HG02610 (cell line): Measurements from ENCODE around the gene TRAF3.
"Not testable (repeated sequence)": the region's sequence is repeated elsewhere in the genome, so short reads cannot be mapped to it uniquely, and the experiment has no call there.

Experiments
- ATAC-seq: cut with Tn5 transposase; IDR thresholded peaks from one replicate; pipeline ENCODE4 v1.9.1; 2021; ENCODE audit warnings: mild to moderate bottlenecking, moderate library complexity; ENCODE audit not compliant: unreplicated experiment

Gene TRAF3

DNA sequence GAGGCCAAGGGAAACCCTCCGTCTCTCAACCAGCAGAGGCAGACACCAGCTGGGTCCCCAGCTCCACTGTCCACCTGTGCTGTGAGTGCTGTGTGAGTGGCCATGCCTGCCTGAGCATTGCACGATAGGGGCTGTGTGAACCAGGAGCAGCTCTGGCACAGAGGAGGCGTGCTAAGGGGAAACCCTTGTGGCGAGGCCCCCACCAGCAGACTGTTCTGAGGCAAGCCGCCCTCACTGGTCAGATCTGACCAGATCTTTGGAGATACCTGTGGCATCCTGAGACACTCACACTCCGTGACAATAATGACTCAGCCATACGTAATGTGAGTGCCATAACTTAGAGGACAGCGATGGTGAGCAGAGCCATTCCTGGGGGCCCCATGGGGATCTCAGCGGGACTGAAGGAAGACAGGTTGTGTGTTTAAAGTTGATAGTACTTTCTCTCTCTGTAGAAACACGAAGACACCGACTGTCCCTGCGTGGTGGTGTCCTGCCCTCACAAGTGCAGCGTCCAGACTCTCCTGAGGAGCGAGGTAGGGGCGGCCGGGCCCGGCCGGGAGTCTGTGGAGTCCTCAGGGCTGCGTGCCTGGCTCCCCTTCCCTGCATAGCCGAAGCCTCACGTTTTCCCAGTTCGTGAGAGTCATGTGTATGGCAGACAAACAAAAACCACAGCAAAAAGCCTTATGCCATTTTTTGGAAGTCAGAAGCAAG is 108.6 kb downstream of the TRAF3 start:
- no peak for ATAC-seq

GRCh38 chr14:102888748-102889147 is 111.5 kb downstream of the TRAF3 start:
- no peak for ATAC-seq

GRCh38 chr14:102889615-102890014 is 112.4 kb downstream of the TRAF3 start:
- ATAC-seq, result no peak

DNA sequence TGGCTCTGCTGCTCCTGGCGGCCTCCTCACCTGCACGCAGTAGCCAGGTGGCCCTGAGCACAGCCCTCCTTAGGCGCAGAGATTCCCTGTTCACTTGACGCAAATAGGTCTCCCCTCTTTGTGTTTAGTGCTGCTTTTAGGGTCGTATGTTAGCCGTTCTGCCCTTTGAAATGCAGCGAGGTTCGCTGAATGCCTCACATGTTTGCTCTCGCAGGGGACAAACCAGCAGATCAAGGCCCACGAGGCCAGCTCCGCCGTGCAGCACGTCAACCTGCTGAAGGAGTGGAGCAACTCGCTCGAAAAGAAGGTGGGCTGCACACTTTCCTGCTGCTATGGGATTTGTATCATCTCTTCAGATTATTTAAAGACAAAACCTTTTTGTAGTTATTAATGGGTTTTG is 113.9 kb downstream of the TRAF3 start:
- ATAC-seq, result no peak

GRCh38 chr14:102891556-102891955 is 114.3 kb downstream of the TRAF3 start:
- ATAC-seq, result no peak

DNA sequence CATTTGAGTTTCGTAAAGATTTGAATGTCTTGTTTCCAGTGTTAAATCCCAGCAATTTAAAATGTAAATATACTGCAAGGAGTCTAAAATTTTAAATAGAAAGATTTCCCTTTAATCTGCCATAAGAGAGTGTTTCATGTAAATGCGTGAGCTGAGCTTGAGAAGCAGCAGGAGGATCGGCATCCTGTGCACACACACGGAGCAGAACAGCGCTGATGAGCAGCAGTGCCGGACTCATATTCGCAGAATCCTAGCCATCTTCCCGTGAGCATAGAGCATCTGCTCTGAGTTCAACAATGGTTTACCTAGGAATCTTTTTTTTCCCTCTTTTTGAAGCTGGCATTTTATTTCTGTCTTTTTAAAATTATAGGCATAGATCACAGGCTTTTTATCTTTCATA is 115.4 kb downstream of the TRAF3 start:
- ATAC-seq, result no peak

- peak; percentile 57 for ATAC-seq
Measured at GRCh38 chr14:102893452-102893851, 116.2 kb downstream of the TRAF3 start.

- ATAC-seq, result not testable (repeated sequence)
Measured at GRCh38 chr14:102896735-102897134, 119.5 kb downstream of the TRAF3 start.

DNA sequence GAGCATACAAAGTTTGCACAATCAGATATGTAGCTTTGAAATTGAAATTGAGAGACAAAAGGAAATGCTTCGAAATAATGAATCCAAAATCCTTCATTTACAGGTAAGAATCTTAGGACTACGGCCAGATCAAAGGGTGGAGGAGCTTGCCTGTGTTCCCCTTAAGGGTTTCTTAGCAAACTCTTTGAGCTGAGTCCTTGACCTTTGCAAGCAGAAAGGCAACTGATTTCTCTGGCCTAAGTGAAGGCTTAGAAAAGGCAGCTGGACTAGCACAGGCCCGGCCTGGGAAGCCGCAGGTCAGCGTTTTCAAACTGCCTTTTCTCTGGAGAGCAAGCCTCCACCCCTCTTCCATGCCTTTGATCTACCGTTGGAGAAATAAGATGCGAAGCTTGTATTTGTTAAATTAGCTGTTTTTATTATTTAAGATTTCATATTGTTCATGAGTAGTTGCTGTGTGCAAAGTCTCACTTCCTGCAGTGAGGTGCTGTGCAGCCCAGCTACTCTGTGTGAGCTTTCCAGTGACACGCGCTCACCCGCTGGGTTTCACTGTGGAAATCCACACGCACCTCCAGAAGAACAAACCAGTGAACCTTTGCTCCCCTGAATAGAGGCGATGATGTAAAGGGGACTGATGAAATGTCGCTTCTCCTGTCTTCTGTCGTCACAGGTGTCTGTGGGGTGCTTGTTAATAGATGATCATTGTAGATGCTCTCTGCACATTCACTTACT is 120.2 kb downstream of the TRAF3 start:
- ATAC-seq, result no peak

DNA sequence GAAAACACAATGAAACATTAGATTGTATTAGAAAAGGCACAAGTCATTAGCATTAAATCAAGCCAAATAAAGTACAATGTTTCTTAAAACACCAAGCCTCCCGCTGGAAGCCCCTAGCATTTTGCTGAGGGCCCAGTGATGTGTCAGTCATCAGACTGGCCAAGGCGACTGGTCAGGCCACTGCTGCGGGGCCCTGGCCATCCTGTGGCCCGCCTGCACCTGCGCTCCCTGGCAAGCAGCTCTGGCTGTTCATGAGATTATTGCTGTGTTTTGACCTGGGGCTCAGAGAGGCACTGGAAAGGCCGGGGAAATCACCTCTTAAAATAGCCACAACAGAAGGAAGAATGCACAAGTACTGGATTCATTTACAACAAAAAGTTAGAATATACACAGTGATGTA is 121.0 kb downstream of the TRAF3 start:
- ATAC-seq, result no peak

- peak; percentile 34 for ATAC-seq
Measured at GRCh38 chr14:102898776-102899515, 121.7 kb downstream of the TRAF3 start.

DNA sequence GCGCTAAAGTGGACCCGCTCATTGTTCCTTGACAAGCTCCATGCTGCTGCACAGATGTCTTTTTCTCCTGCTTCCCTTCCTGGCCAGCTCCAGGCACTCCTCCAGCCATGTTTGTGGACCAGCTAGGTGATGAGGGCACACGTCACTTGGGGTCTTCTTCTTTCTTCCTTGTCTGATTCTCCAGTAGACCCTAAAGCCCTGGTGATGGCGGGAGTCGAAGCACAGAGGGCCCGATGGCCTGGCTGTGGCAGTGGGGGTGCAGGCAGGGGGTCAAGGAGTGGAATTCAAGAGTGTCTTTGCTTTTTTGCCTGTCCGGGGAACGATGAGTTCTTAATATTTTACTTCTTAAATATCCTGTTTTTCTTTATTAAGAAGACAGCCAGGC is 122.3 kb downstream of the TRAF3 start:
- no peak for ATAC-seq

DNA sequence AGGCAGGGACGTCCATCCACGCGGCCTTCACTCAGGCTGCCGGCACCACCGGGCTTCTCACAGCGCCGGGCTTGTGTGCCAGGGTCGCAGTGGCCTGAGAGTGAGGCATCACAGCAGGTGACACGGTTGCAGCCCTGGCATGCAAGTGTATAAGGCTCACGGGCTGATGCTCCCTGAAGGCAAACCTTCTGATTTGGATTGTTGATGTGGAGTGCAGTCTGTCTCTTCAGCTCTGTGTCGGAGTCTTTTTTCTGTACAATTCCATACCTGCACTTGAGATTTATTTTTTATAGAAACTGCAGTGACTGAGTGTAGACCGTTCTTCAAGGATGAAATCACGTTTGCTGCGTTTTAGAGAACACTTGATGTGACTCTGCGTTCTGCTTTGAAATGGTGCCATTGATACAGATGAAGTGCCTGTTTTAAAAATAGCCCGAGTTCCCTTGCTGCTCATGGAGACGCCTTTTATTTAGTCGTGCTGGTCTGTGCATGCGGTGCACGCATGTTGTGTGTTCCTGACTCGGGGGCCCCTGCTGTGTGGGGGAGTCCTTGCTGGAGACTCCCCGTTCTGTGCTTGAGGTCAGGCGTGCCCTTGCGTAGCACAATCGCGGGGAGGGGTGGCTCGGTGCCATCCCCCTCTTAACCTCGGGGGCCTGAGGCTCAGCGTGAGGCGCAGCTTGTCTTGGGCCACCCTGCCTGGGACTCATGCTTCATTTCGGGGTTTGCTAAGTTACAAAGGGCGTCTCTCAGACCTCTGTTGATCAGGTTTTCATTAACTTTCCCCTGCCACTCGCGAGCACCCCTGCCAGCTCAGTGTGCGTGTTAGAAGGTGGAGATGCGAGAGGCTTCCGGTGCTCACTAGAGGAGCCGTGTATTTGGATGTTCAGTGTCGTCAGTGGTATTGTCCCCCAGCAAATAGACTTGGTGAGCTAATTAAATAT is 123.7 kb downstream of the TRAF3 start:
- ATAC-seq, result peak; percentile 28

GRCh38 chr14:102901633-102902032 is 124.4 kb downstream of the TRAF3 start:
- peak; percentile 73 for ATAC-seq

DNA sequence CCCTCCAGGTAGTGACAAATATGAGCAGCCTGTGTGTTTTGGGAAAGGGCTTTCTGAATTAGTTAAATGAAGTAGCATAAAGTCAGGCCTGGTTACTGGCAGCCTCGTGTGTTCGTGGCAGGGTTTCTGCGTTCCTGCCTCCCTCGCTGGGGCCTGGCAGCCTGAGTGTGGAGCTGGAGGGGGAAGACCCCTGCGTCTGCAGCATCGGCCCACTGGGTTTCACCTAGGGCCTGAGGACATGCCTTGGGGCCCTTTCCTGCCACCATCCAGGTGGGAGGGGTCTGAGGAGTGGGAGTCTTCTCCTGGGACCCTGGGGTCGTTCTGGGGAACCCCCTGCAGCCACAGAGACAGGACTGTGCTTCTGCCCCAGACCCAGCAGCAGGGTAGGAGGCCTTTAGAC is 124.8 kb downstream of the TRAF3 start:
- ATAC-seq, result peak; percentile 5

DNA sequence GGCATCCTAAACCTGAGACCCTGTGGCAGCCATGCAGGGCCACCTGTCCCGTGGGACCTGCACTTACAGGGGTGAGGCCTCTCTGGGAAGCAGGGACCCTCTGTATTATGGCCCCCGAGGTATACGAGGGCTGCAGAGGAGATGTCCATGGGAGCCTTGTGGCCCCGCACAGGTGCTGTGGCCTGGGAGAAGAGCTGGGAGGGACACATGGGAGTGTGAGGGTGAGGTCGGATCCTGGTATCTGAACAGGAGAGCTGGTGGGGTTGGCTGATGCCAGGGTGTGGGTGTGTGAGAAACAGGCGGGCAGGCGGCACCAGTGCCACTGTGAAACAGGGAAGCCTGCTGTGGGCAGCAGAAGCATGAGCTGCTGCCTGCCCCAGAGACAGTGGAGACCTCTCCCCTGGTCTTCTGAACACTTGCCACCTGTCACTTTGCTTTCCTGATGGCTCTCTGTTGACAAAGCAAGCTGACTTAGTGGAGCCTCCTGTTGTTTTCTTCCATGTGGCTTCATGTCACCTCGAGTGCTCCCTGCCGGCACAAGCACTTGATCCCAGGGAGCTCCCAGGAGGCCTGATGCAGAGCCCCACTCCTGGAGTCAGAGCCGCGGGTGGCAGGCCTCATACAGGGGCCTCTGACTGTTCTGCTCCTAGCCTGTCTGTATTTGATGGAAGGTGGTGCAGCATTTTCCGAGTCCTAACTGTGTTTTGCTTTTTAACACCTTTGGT is 125.4 kb downstream of the TRAF3 start:
- ATAC-seq, result no peak

GRCh38 chr14:102903248-102903888 is 126.1 kb downstream of the TRAF3 start:
- no peak for ATAC-seq

- no peak for ATAC-seq
Measured at GRCh38 chr14:102903889-102904512, 126.8 kb downstream of the TRAF3 start.
